Prostate gland (tissue), 2 donors: ENCODE data around the gene CENPL.
"Not testable (repeated sequence)": the region's sequence is repeated elsewhere in the genome, so short reads cannot be mapped to it uniquely, and the experiment has no call there.

Experiments
- CTCF ChIP-seq, 4 experiments: fragments of 200-600 bp in 2 of 4; fragments of 450-650 bp in 2 of 4; sonication (generic) in 2 of 4; IDR thresholded peaks; 1 replicate in 3 of 4; 2 replicates in 1 of 4; pipeline ENCODE4 v1.5.1; 2016 to 2019; ENCODE audit warnings: antibody characterized with exemption in 4 of 4, mild to moderate bottlenecking in 2 of 4, moderate library complexity in 2 of 4
- POLR2AphosphoS5 ChIP-seq: sonication (generic); formaldehyde crosslinking; IDR thresholded peaks from one replicate; pipeline ENCODE4 v1.6.1; 2017; ENCODE audit warnings: antibody characterized with exemption

GRCh38 chr1:173764331-173764730, 60.4 kb downstream of the CENPL start:
- not testable (repeated sequence) for TF ChIP-seq POLR2AphosphoS5; CTCF (IDR thresholded peaks at IDR 0.05)
